Right lobe of liver (tissue), 6 donors: ENCODE results near the gene NFYC. TPM values are rescaled to one million over a fixed set of nuclear protein-coding genes. Genes with fewer than 3 reads are reported as not detected.

ENCODE experiments used
- ATAC-seq, 4 donors: fragments of 200-7000 bp; cut with Tn5 transposase; one replicate each; pipeline ENCODE4 v1.9.1; 2020; ENCODE audit warnings: mild to moderate bottlenecking in 4 of 4, moderate library complexity in 4 of 4
- DNase-seq, 3 donors: peaks; one replicate each; pipeline ENCODE4 v3.0.0-alpha.2; 2020
- H3K27ac ChIP-seq, 3 donors: fragments of 200-600 bp; one replicate each; pipeline ENCODE4 v1.8.0; 2022
- H3K27me3 ChIP-seq, 2 donors: fragments of 200-600 bp; one replicate each; pipeline ENCODE4 v1.8.0; 2022
- H3K36me3 ChIP-seq, 4 donors: fragments of 200-600 bp; sonication (generic) in 1 of 4; one replicate each; pipeline versions ENCODE4 v1.5.1 to v1.8.0; 2017 to 2022; ENCODE audit warnings: control low read depth in 1 of 4
- H3K4me1 ChIP-seq, 4 donors: fragments of 200-600 bp; sonication (generic) in 1 of 4; one replicate each; pipeline versions ENCODE4 v1.5.1 to v1.8.0; 2017 to 2022; ENCODE audit warnings: control low read depth in 1 of 4
- H3K4me3 ChIP-seq, 3 donors: fragments of 200-600 bp; one replicate each; pipeline ENCODE4 v1.8.0; 2022
- H3K9me3 ChIP-seq, 4 donors: fragments of 200-600 bp; sonication (generic) in 1 of 4; one replicate each; pipeline versions ENCODE4 v1.5.1 to v1.8.0; 2017 to 2022; ENCODE audit warnings: control low read depth in 1 of 4
- POLR2A ChIP-seq: fragments of 450-650 bp; IDR thresholded peaks from one replicate; pipeline ENCODE4 v1.6.1; 2017; ENCODE audit warnings: antibody characterized with exemption, mild to moderate bottlenecking
- WGBS: methylation state at CpG from one replicate; pipeline ENCODE4 v1.1.6; 2018; ENCODE audit warnings: low coverage, low lambda C conversion rate; ENCODE audit not compliant: insufficient coverage; ENCODE audit errors: missing lambda C conversion rate; 5-methylcytosine and 5-hydroxymethylcytosine counted together
- intact Hi-C, 2 donors: fragments of 100-400 bp; cut with DNase I; formaldehyde crosslinking; loops; one replicate each; pipeline versions ENCODE4 v1.11.2 to v1.14.1; 2022
- total RNA-seq, 6 experiments: library from RNA; depleted of rRNA in 2 of 6; stranded (reverse); fragments of >200 nt in 2 of 6; fragmentation: NEBNext Ultra II Directional in 3 of 6; extraction: Animal tissue kit (Norgen Biotek cat#: 25700) in 3 of 6; gene quantifications; one replicate each; pipeline versions ENCODE4 v1.1.0 to v1.2.4, GENCODE V29; 2016 to 2023
- TF ChIP-seq, protein P1 (sequence below), 4 donors: fragments of 200-600 bp in 3 of 4; fragments of 450-650 bp in 1 of 4; IDR thresholded peaks; one replicate each; pipeline versions ENCODE4 v1.5.1 to v1.8.0; 2016 to 2022; ENCODE audit warnings: antibody characterized with exemption in 4 of 4, mild to moderate bottlenecking in 2 of 4
- donor health status: DM: no; HTN: yes; CAD: no.
- donor health status: DM: no; HTN: no; CAD: no.
- donor health status: DM: no; HTN: no; CAD: no.
- donor health status: DM: no; HTN: yes; CAD: no.
- donor health status: DM: no; HTN: yes; CAD: no.

NFYC gene
- total RNA-seq, 6 experiments from 2014 or later = 21.9 to 36.1 (median 28.1) TPM

- H3K4me1 ChIP-seq = peaks cover 0 to 66% (median 22%) of the 10 kb centered on the region in 4 donors
- peak overlapping the region in 2 of 3 donors; percentile 93 to 94 for H3K27ac ChIP-seq
- H3K4me3 ChIP-seq = no peak overlapping the region
- no peaks in the 10 kb centered on the region for H3K9me3 ChIP-seq
- H3K36me3 ChIP-seq = peaks cover 0 to 12% (median 0%) of the 10 kb centered on the region in 4 donors
- no peak for DNase-seq
- intact Hi-C loops = no loop called here
- ATAC-seq = no peak
- 88% methylated on average over 7 of the region's 7 CpGs for WGBS
- TF ChIP-seq, protein P1, sequence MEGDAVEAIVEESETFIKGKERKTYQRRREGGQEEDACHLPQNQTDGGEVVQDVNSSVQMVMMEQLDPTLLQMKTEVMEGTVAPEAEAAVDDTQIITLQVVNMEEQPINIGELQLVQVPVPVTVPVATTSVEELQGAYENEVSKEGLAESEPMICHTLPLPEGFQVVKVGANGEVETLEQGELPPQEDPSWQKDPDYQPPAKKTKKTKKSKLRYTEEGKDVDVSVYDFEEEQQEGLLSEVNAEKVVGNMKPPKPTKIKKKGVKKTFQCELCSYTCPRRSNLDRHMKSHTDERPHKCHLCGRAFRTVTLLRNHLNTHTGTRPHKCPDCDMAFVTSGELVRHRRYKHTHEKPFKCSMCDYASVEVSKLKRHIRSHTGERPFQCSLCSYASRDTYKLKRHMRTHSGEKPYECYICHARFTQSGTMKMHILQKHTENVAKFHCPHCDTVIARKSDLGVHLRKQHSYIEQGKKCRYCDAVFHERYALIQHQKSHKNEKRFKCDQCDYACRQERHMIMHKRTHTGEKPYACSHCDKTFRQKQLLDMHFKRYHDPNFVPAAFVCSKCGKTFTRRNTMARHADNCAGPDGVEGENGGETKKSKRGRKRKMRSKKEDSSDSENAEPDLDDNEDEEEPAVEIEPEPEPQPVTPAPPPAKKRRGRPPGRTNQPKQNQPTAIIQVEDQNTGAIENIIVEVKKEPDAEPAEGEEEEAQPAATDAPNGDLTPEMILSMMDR (IDR thresholded peaks at IDR 0.05) = no peak
- TF ChIP-seq POLR2A = no peak
- no peaks in the 10 kb centered on the region for H3K27me3 ChIP-seq
These were observed 49.7 kb downstream of the NFYC start for GRCh38 chr1:40740997-40741736.

DNA sequence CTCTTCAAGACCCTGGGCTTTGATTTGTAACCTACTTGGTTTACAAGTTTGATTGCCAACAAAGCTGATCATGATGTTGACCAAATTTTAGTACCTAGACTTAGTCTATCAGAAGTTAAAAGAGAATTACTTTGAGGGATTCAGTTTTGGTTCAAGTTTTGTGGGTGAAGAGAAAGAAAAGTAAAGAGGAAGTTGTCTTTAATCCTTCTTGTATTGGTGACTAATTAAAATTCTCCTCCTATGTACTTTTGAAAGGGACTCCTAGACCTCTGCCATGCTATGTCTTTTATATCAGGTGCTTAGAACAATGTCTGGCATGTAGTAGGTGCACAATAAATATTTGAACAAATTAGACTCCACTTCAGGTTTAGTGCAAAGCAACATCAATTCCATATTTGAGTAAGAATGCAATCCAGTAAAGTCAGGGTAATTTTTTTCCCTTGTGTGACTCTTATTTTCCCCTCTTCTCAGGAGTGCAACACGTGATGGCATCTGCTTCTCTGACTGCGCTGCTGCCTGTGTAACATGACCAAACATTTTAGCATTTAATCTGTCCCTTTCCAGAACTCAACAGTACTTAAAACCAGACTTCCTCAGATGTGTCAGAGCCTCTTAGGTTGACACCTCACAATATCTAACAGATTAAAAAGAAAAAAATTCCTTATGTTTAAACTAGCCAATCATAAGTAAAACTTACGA is 51.0 kb downstream of the NFYC start:
- no peak overlapping the region for H3K4me3 ChIP-seq
- H3K27me3 ChIP-seq = no peaks in the 10 kb centered on the region
- intact Hi-C loops = no loop called here
- no peak for DNase-seq
- peaks cover 0 to 14% (median 0%) of the 10 kb centered on the region in 4 donors for H3K36me3 ChIP-seq
- 64% methylated on average over 2 of the region's 3 CpGs for WGBS
- TF ChIP-seq, protein P1 (IDR thresholded peaks at IDR 0.05) = no peak
- TF ChIP-seq POLR2A = no peak
- ATAC-seq = no peak
- no peaks in the 10 kb centered on the region for H3K9me3 ChIP-seq
- peak overlapping the region in 2 of 3 donors; percentile 33 to 94 for H3K27ac ChIP-seq
- H3K4me1 ChIP-seq = peaks cover 0 to 69% (median 22%) of the 10 kb centered on the region in 4 donors

DNA sequence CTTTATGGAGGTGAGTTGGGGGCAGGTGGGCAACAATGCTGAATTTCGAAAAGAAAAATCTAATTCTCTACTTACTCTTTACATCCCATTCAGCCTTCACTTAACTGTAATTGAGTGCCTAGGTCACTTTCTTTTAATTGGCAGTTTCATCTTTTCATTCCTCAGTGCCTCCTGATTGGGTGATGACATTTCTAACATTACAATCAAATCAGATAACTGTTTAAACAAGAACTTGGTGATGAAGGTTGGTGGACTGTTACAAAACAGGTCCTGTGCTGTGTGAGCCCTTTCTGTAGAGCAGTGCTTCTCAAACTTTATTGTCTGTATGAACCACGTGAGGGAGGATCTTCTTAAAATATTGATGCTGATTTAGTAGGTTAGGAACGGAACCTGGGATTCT is 51.9 kb downstream of the NFYC start:
- no peaks in the 10 kb centered on the region for H3K9me3 ChIP-seq
- ATAC-seq = peak; percentile 55 to 72 (median 62)
- peak overlapping the region in 2 of 3 donors; percentile 57 to 94 for H3K27ac ChIP-seq
- DNase-seq = no peak
- no peak for TF ChIP-seq POLR2A
- TF ChIP-seq, protein P1 (IDR thresholded peaks at IDR 0.05) = no peak
- peaks cover 0 to 68% (median 22%) of the 10 kb centered on the region in 4 donors for H3K4me1 ChIP-seq
- peaks cover 0 to 20% (median 0%) of the 10 kb centered on the region in 4 donors for H3K36me3 ChIP-seq
- H3K4me3 ChIP-seq = no peak overlapping the region
- intact Hi-C loops = no loop called here
- WGBS = 67% methylated on average over 3 of the region's 3 CpGs
- H3K27me3 ChIP-seq = no peaks in the 10 kb centered on the region

DNA sequence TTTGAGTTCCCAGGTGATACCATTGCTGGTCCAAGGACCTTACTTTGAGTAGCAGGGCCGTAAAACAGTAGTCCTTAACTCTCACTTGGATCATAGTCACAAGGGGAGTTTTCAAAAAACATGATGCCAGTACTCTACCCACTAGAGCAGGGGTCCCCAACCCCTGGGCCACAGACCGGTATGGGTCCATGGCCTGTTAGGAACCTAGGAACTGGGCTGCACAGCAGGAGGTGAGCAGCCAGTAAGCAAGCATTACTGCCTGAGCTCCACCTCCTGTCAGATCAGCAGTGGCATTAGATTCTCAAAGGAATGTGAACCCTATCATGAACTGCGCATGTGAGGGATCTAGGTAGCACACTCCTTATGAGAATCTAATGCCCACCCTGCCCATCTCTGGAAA is 52.4 kb downstream of the NFYC start:
- no peak for TF ChIP-seq POLR2A
- TF ChIP-seq, protein P1 (IDR thresholded peaks at IDR 0.05) = no peak
- Histone ChIP-seq H3K27me3 (no peaks in the 10 kb centered on the region), H3K4me3 (no peak overlapping the region), H3K36me3 (peaks cover 0 to 19% (median 0%) of the 10 kb centered on the region in 4 donors), H3K27ac (peak overlapping the region in 2 of 3 donors; percentile 57 to 94), H3K9me3 (no peaks in the 10 kb centered on the region), H3K4me1 (peaks cover 0 to 68% (median 23%) of the 10 kb centered on the region in 4 donors)
- intact Hi-C loops = no loop called here
- peak in 3 of 4 donors; percentile 4 to 8 (median 4) for ATAC-seq
- WGBS = 44% methylated on average over 1 of the region's 3 CpGs
- DNase-seq = no peak
